Measurements from ENCODE around the gene RFNG. TPM values are rescaled to one million over a fixed set of nuclear protein-coding genes. Genes with fewer than 3 reads are reported as not detected.

Gene RFNG
- total RNA-seq, 1 experiment from 2014 or later: 37.9 TPM

DNA sequence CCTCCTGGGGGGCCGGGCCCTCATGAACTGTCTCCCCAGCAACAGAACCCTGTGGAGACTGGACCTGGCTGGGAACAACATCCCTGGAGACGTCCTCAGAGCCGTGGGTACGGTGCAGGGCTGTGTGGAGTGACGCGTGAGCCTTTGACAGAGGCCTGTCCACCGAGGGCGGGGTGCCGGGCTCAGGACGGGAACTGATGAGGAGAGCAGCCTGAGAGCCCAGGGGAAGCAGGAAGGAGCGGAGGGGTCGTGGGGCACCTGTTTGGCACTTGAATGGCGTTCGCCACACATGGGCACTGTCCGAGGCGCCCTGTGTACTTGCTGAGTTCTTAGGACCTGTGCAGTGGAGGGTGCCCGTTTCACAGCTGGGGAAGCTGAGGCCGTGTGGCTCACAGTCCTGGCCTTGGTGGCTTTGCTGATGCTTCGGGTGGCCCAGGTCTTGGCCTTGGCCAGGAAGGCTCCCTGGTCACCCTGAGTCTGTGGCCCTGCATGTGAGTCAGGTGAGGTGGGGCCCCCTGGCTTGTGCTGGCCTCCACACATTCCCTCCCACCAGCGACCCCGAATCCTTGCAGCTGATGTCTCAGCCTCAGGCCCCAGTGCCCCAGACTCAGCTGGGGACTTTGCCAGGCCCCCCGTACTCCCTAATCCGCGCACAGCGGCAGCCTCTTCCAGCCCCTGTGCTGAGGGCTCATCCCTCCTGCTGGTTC is 26.1 kb downstream of the RFNG start:
- ChIA-PET CTCF (interaction anchor here (0.8 to 1.2 kb wide), 3 partner anchors 12 to 66 kb away, joined by 3 read pairs; partner anchors contain the start of gene DCXR), POLR2A (no interaction called here)
- H3K36me3 Mint-ChIP-seq (ENCODE audit: insufficient read depth, unreplicated experiment): peaks cover 5% of the 10 kb centered on the region
- TF ChIP-seq CTCF (IDR thresholded peaks at IDR 0.05; ENCODE audit: unreplicated experiment): no peak
- intact Hi-C loops (cut with micrococcal nuclease): no loop called here
- no peaks in the 10 kb centered on the region for H3K27me3 Mint-ChIP-seq (ENCODE audit: insufficient read depth, unreplicated experiment)
- no peak overlapping the region for H3K27ac Mint-ChIP-seq (ENCODE audit: low read depth, unreplicated experiment)
- no peak overlapping the region for H3K4me3 Mint-ChIP-seq (ENCODE audit: unreplicated experiment)
- no peak for DNase-seq (ENCODE audit: unreplicated experiment)
- BruUV-seq (replicated peaks): no TSS peak
- no peaks in the 10 kb centered on the region for H3K9me3 Mint-ChIP-seq (ENCODE audit: unreplicated experiment)
- peaks cover 14% of the 10 kb centered on the region for H3K4me1 Mint-ChIP-seq (ENCODE audit: insufficient read depth, unreplicated experiment)

GRCh38 chr17:82024859-82025258 is 26.8 kb downstream of the RFNG start:
- peaks cover 5% of the 10 kb centered on the region for H3K36me3 Mint-ChIP-seq (ENCODE audit: insufficient read depth, unreplicated experiment)
- CTCF ChIA-PET: interaction anchor here (0.8 to 1.2 kb wide), 2 partner anchors 62 to 65 kb away, joined by 3 read pairs; no protein-coding TSS in a partner anchor

DNA sequence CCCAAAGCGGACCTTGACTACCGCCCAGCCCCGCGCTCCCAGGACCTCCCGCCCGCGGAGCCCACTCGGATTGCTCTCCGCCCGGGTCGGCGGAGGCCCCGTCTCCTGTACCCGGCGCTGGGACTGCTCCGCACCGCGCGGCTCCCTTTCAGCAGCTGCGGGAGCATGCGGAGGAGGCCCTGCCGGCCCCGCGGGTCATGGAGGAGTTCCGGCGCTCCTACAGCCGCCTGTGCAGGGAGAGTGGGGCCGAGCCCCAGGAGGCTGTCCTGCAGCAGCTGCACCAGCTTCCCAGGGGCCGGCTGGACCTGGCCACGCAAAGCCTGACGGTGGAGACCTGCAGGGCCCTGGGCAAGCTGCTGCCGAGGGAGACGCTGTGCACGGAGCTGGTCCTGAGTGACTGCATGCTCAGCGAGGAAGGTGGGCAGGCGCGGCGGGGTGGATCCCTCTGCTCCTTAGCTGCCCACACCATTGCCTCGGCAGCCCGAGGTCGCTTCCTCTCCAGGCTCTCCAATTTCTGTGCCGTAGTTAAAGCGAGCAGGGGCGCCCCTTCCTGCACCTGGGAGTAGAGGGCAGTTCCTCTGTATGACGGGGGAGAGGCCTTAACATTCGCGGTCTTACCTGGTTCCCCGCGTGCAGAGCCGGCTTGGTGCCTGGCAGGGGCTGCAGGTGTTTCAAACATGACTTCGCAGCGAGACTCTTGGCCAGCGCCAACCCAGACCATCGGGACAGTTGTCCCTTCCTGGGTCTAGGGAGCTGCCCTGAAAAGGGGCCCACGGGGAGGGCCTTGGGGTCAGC is 28.0 kb downstream of the RFNG start:
- peaks cover 16% of the 10 kb centered on the region for H3K4me1 Mint-ChIP-seq (ENCODE audit: insufficient read depth, unreplicated experiment)
- TF ChIP-seq CTCF (IDR thresholded peaks at IDR 0.05; ENCODE audit: unreplicated experiment): no peak
- H3K36me3 Mint-ChIP-seq (ENCODE audit: insufficient read depth, unreplicated experiment): peaks cover 5% of the 10 kb centered on the region
- peak overlapping the region; percentile 79 for H3K4me3 Mint-ChIP-seq (ENCODE audit: unreplicated experiment)
- no TSS peak for BruUV-seq (replicated peaks)
- H3K27me3 Mint-ChIP-seq (ENCODE audit: insufficient read depth, unreplicated experiment): no peaks in the 10 kb centered on the region
- CTCF ChIA-PET: interaction anchor here (5.2 kb wide), 1 partner anchor 64 kb away, joined by 74 read pairs; the partner anchor contains the start of gene NOTUM
- POLR2A ChIA-PET: interaction anchor here (0.7 to 4.7 kb wide), 16 partner anchors 8 to 1994 kb away, joined by 3 to 35 read pairs (median 5); partner anchors contain the start of genes ASPSCR1, DCXR, DUS1L and FASN
- H3K9me3 Mint-ChIP-seq (ENCODE audit: unreplicated experiment): no peaks in the 10 kb centered on the region
- intact Hi-C loops (cut with micrococcal nuclease): loop anchor here (1.0 kb wide), 1 partner anchor 32 kb away; no protein-coding TSS in a partner anchor
- no peak overlapping the region for H3K27ac Mint-ChIP-seq (ENCODE audit: low read depth, unreplicated experiment)
- DNase-seq (ENCODE audit: unreplicated experiment): no peak

More at GRCh38 chr17:82024859-82025258, 26.8 kb downstream of the RFNG start:
- no peak for DNase-seq (ENCODE audit: unreplicated experiment)
- Mint-ChIP-seq H3K27ac (ENCODE audit: low read depth, unreplicated experiment) (no peak overlapping the region), H3K4me3 (ENCODE audit: unreplicated experiment) (no peak overlapping the region), H3K27me3 (ENCODE audit: insufficient read depth, unreplicated experiment) (no peaks in the 10 kb centered on the region), H3K9me3 (ENCODE audit: unreplicated experiment) (no peaks in the 10 kb centered on the region), H3K4me1 (ENCODE audit: insufficient read depth, unreplicated experiment) (peaks cover 16% of the 10 kb centered on the region)
- POLR2A ChIA-PET: no interaction called here
- intact Hi-C loops (cut with micrococcal nuclease): no loop called here
- no peak for TF ChIP-seq CTCF (IDR thresholded peaks at IDR 0.05; ENCODE audit: unreplicated experiment)
- BruUV-seq (replicated peaks): no TSS peak

- ChIA-PET CTCF (interaction anchor here (0.6 to 5.2 kb wide), 6 partner anchors 20 to 109 kb away, joined by 3 to 74 read pairs (median 6); partner anchors contain the start of gene NOTUM), POLR2A (interaction anchor here (0.6 to 4.7 kb wide), 22 partner anchors 9 to 1994 kb away, joined by 3 to 35 read pairs (median 4); partner anchors contain the start of genes ASPSCR1, DCXR, DUS1L and FASN)
- H3K27me3 Mint-ChIP-seq (ENCODE audit: insufficient read depth, unreplicated experiment): no peaks in the 10 kb centered on the region
- H3K4me3 Mint-ChIP-seq (ENCODE audit: unreplicated experiment): peak within 1 kb of the TSS; percentile 79
- peaks cover 5% of the 10 kb centered on the region for H3K36me3 Mint-ChIP-seq (ENCODE audit: insufficient read depth, unreplicated experiment)
- peak; percentile 99 for DNase-seq (ENCODE audit: unreplicated experiment)
- H3K27ac Mint-ChIP-seq (ENCODE audit: low read depth, unreplicated experiment): peak within 1 kb of the TSS; percentile 61
- BruUV-seq (replicated peaks): no TSS peak
- no peaks in the 10 kb centered on the region for H3K9me3 Mint-ChIP-seq (ENCODE audit: unreplicated experiment)
- peaks cover 16% of the 10 kb centered on the region for H3K4me1 Mint-ChIP-seq (ENCODE audit: insufficient read depth, unreplicated experiment)
- no peak for TF ChIP-seq CTCF (IDR thresholded peaks at IDR 0.05; ENCODE audit: unreplicated experiment)
- intact Hi-C loops (cut with micrococcal nuclease): loop anchor here (1.0 kb wide), 1 partner anchor 32 kb away; no protein-coding TSS in a partner anchor
These were observed 28.6 kb downstream of the RFNG start, which contains the start of gene LRRC45 for GRCh38 chr17:82022981-82023446. Gene LRRC45, plus strand, starts transcription at chr17:82023305. Its CDS starts 339 bp downstream, at chr17:82023644.
